ENCODE measurements around the gene RXRG.

DNA sequence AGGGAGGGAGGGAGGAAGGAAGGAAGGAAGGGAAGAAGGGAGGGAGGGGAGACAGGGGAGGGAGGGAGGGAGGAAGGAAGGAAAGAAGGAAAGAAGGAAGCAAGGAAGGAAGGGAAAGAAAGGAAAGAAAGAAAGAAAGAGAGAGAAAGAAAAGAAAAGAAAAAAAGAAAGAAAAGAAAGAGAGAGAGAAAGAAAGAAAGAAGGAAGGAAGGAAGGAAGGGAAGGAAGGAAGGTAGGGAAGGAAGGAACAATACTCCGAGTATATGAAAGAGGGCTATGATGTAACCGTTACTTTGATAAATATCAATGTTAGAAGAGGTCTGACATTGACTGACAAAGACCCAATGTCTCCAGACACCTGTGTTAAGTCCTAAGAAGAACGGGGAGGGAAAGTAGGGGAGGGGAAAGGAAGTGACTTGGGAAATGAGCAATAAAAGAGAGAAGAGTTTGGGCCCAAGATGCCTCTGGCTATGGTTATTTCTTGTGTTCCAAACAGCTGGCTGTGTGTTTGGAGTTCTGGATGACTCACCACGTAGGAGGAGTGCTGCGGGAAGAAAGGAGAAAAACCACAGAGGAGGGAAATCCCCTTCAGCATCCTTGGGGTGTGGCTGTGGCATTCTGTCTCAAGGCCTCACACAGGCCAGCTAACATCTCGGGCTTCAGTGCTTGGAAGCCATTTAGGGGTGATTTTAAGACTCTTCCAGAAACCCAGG, 37.0 kb upstream of the RXRG start:
- TF ChIP-seq, protein P1, sequence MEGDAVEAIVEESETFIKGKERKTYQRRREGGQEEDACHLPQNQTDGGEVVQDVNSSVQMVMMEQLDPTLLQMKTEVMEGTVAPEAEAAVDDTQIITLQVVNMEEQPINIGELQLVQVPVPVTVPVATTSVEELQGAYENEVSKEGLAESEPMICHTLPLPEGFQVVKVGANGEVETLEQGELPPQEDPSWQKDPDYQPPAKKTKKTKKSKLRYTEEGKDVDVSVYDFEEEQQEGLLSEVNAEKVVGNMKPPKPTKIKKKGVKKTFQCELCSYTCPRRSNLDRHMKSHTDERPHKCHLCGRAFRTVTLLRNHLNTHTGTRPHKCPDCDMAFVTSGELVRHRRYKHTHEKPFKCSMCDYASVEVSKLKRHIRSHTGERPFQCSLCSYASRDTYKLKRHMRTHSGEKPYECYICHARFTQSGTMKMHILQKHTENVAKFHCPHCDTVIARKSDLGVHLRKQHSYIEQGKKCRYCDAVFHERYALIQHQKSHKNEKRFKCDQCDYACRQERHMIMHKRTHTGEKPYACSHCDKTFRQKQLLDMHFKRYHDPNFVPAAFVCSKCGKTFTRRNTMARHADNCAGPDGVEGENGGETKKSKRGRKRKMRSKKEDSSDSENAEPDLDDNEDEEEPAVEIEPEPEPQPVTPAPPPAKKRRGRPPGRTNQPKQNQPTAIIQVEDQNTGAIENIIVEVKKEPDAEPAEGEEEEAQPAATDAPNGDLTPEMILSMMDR (IDR thresholded peaks at IDR 0.05; ENCODE audit: low read length): no peak
- TF ChIP-seq EZH2 (optimal IDR thresholded peaks at IDR 0.05; ENCODE audit: low read depth, low read length): no peak
- TF ChIP-seq EZH2phosphoT487 (IDR thresholded peaks at IDR 0.05; ENCODE audit: low read length): no peak
